ENCODE measurements around the gene PIGC. TPM values are rescaled to one million over a fixed set of nuclear protein-coding genes. Genes with fewer than 3 reads are reported as not detected.

Gene PIGC
- total RNA-seq, 1 donor from 2014 or later = 18.8 TPM

DNA sequence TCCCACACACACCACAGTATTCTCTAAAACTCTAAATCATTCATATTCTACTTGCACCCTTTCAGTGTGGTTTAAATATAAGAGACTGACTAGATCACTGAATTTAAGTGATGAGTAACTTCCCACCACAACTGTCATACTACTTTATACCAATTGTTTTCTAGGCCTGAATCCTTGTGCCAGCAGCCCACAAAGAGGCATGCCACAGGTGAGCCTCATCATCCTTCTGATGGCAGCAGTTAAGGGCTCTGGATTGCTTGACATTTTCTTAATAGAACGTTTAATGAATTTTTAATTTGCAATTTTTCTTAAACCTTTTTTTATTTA, 13.8 kb downstream of the PIGC start:
- DNase-seq (ENCODE audit: low read depth in 2 of 2) = no peak

DNA sequence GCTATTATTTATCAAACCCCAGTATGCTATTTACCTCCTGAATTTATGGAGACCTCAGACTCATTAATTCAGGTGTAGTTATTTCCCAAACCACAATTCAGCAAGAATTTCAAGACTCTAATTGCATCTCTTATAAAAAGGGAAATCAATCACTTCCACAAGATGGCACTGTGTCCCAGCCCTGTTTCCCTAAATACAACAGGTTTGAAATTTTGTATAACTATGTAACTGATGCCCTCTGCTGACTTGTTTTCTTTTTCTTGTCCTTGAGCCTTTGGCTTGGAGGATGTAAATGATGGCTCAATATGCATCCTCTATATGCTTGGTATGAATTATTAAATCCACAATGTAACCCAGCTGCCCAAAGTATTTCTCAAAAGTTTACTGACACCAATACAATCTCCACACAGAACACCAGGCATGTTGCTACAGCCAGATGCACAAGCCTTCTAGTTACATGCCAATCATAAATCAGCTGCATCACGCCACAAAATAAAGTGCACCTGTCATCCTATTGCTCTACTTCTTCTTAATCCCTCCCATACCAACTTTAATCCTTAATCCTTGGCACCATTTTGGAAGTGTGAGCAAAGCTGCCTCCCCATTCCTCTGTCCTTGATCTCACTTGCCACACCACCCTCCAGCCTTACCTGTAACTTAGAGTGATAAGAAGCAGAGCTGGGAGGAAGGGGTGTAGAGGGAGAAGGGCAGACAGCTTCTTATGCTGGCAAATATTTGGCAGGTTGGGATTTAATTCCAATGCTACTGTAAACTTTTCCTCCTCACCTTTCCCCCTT, 14.3 kb downstream of the PIGC start:
- DNase-seq (ENCODE audit: low read depth in 2 of 2) = peak; percentile 74 to 81

DNA sequence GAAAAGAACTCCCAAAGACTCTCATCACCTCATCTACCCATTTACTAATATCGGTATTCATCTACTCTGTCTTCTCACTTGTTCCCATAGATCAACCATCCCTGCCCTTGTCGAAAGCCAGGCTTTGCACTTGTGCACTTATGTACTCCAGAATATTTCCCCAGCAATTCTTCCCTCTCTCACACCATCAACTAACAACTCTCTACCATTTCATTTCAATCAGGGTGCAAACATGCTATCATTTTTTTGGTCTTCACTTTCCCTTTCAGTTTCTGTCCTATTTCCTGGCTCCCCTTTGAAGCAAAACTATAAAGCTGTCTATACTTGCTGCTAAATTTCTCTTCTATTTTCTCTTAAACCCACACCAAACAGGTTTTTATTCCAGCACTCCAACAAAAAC, 16.7 kb downstream of the PIGC start:
- DNase-seq (ENCODE audit: low read depth in 2 of 2) = no peak

DNA sequence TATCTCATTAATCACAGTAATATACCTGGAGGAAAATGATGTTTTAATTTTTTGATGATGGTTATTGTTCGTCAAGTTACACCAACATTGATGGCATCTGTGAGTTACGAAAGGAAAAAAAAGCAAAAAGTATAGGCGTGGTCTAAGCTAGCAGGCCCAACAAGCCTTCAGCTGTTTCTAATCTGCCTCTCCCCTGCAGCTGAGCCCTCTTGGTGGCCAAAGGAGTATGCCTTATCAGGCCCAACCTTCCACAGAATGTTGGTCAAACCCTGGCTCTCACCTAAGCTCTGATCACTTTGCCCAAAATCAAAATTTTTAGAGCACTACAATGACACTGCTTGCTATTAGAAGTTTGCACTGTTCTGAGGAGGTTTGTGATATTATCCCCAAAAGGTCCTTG, 18.5 kb downstream of the PIGC start:
- no peak for DNase-seq (ENCODE audit: low read depth in 2 of 2)

DNA sequence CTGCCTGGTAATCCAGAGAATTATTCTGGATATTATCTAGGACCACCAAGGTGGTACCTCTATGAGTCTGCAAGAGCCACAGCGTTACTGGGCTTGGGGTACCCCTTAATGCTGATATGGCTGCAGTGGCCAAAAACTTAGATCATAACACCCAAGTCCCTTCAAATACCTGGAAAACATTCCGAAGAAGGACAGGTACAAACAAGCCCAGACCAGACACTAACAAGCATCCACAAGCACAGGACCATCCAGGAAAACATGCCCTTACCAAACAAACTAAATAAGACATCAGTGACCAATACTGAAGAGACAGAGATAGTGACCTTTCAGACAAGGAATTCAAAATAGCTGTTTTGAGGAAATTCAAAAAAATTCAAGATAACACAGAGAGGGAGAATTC, 20.5 kb downstream of the PIGC start:
- DNase-seq (ENCODE audit: low read depth in 2 of 2) = no peak

DNA sequence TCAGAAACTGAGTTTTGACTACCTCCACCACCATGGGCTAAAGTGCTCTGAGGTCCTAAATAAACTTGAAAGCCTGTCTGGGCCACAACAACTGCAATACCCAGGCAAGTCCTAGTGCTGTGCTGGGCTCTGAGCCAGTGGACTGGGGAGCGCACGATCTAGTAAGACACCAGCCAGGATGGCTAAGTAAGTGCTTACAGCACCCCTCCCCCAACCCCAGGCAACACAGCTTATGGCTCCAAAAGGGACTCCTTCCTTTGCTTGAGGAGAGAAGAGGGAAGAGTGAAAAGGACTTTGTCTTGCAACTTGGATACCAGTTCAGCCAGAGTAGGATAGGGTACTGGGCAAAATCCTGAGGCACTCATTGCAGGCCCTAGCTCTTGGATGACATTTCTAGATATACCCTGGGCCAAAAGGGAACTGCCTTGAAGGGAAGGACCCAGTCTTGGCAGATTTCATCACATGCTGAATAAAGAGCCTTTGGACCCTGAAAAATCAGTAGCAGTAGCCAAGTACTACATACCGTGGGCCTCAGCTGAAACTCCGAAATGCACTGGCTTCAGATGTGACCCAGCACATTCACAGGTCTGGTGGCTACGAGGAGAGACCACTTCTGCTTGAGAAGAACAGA, 21.8 kb downstream of the PIGC start:
- DNase-seq (ENCODE audit: low read depth in 2 of 2) = no peak

DNA sequence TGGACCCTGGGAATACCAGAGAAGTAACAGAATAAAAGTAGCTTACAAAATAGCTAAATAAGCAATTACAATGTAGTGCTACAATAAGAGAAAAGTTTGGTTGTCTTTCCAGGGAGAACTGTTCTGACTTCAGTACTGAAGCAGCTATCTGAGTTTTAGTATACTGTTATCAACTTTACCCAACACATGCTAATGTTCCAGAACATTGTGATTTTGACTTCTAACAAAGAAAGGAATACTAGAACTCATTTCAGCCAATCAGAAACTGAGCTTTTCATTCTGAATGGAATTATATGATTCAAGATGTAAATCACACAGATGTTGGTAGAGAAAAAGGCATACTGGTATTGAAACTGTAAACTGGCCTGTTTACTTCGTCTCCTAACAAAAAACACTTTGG, 23.5 kb downstream of the PIGC start, which contains the start of gene C1orf105:
C1orf105 (plus strand) TSS at position 301 of the 400 bp plus-strand sequence. CDS start 201 bp downstream, outside the sequence.
- no peak for DNase-seq (ENCODE audit: low read depth in 2 of 2)

DNA sequence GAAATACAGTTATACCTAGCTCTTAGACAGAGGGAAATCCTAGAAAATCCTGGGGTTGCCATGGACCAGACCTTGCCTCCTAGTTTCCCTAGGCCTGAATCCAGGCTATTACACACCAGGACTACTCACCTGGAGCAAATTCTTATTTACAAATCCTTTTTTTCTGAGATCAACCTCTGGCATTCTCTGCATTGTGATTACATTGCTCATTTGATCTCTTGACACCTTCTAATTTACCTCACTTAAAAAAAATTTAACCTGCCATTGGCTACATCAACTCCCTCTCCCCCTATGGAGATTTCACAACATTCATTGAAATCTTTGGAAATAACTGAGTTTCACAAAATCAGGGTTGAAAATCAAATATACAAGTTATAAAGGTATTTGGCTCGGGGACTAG, 26.3 kb downstream of the PIGC start:
- no peak for DNase-seq (ENCODE audit: low read depth in 2 of 2)

DNA sequence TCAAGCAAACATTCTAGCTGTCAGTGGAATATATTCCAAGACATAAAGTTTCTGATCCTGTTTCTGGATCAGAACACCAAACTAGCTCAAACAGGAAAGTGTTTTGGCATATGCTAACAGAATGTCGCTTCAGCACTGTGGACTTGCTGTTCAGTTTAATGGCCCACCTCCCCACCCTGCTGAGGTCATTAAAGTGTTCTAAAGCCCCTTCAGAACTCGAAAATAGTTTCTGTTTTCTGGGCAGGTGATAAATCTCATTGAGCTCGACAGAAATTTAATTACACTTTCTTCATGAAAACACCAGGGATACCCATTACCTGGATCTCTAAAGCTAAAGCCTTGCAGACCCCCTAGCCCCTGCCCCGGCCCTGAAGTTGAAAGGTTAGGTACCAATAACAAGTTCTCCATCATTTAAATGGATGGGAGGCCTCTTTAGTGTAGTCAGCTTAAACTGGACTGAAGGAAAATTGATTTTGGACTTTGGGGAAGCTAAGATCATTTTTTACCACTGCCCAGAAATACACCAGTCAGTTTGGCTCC, 27.3 kb downstream of the PIGC start:
- DNase-seq (ENCODE audit: low read depth in 2 of 2) = no peak

DNA sequence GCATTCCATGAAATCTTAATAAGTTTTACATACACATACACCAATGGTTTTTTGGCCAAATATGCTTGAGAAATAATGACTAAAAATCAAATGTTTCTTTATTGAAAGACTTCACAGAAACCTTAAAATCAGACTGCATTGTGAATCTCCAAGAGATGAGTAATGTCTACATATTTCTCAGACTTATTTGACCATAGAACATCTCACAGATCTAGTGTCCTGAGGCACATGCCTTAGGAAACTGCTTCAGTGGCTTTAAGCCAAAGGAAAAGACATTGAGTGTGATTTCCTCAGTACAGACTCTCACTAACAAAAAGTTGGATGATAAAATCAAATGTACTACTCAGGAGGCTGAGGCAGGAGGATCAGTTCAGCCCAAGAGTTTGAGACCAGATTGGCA, 29.5 kb downstream of the PIGC start:
- DNase-seq (ENCODE audit: low read depth in 2 of 2) = peak in 1 of 2 donors; percentile 9

DNA sequence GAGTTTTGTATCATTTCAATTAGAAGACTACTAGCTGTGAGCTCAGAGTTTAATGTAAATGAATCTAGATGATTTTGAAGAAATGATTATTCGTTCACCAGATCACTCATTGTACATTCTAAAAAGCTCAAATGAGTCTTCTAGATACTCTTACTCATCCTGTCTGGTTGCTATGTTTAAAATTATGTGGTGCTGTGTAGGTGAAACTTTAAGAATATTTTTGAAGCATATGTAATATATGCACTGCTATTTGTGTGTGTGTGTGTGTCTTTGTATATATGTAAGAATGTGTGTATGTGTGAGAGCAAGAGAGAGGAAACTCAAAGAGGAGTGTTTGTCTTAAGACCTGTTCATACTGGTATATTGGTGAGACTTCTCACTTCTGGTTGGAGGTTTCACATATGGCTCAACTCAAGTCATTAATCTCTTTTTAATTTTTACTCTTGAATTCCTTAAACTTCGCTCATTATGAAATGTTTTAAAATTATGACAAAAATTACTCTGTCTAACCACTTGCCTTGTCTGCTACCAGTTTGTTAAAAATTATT, 32.0 kb downstream of the PIGC start:
- no peak for DNase-seq (ENCODE audit: low read depth in 2 of 2)

DNA sequence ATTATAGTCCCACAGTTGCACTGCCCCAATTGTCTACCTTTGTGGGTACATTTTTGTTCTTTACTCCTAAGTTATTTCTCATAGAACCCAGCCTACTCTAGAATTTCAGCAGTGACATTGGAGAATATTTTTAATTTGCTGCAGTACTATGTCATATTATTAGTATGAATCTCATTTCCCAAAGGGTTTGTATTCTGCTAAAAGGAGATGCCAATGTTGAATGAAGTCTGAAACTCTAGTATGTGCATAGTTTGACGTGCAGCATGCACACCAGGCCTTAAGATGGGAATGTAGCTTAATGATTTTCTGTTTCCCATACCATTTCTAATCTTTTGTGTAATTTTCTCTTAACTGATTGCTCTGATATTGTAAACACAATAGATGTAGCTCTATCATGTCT, 33.8 kb downstream of the PIGC start:
- no peak for DNase-seq (ENCODE audit: low read depth in 2 of 2)

DNA sequence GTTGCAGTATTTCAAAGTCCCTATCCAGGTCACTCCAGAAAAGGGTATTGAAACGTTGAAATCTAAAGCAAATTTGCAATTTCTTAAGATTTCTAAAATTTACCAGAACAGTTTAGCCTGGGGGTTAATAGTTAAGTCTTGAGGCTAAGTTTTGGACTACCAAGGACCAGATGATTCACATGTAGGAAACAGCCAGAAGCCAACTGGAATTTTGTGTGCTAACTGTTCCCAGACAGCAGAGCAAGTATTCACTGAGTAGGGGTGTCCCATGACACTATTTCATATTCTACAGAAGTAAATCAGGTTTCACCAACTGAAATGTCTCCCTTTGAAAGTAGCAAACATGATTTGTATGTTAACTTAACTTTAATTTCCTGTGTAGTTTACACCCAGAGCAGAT, 34.9 kb downstream of the PIGC start:
- DNase-seq (ENCODE audit: low read depth in 2 of 2) = no peak

DNA sequence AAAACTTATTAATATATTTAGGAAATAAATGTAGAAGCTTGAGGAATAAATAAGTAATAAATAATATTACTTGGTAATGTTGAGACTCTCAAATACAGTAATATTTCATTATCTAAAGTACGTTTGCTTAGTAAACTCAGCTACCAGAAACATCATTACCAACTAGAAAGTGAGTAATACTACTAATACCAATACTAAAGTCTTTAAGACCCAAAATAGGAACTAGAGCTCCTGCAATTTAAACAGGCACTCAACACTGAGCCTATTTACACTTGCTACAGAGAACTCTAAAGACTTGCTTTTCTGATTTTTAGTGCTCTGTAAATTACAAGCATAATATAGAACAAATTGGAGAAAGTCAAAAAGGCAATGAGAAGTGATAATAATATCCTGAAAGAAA, 36.9 kb downstream of the PIGC start:
- DNase-seq (ENCODE audit: low read depth in 2 of 2) = no peak

DNA sequence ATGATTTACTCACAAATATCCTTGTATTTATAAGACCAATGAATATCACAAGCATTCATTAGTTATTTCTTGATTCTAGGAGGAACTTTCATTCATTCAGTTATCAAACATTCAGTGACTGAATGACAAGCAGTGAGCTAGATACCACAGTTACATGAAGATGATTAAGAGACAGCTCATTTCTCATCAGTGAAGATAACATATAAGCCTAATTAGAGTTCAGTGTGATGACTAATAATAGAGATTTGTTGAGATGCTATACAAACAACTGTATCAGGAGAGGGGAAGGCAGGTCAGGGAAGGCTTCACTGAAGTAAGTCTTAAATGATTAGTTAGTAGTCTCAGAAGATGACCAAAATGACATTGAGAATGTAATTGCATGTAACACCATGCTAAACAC, 38.0 kb downstream of the PIGC start:
- DNase-seq (ENCODE audit: low read depth in 2 of 2) = no peak

DNA sequence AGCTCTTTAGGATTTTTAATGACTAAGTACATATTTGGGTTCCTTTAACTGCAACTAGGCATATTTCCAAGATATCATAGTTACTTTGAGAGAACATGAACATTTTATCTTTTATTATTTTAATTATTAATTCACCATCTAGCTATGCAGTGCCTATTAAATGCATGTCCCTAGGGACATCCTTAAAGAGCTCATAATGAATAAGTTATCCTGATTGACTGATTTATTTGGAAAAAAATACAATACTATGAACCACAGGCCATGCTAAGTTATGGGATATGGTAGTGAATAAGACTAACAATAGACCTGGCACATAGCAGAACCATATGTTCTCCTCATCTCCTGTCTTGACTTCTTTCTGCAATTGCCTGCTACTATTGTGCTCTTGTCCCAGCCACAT, 39.7 kb downstream of the PIGC start:
- DNase-seq (ENCODE audit: low read depth in 2 of 2) = no peak

DNA sequence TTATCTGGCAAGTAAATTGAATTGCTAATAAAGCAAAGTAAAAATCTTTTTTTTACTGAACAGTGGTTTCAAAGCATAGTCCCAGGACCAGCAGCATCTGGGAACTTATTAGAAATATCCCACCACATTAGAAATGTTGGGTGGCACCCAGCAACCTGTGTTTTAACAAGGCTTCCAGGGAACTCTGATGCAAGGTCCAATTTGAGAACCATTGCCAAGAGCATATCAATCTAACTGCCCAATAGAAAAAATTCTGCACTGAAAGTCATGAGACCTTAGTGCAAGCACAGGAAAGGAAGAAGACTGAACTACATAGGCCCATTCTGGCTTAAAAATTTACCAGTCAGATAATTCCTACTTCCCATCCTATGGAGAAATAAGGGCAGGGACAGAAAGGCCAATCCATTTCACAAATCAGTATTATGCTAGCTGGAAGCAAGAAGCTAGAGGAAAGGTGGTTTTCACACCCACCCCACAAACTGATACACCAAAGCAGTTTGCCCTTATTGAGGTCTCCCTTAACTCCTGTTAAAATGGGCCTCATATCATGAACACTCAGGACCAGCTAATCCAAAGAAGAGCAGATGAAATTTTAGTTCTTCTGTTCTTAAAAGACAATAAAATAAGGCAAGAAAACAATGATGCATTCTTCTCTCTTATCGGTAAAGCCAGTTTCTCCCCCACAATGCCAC, 40.8 kb downstream of the PIGC start:
- DNase-seq (ENCODE audit: low read depth in 2 of 2) = no peak

DNA sequence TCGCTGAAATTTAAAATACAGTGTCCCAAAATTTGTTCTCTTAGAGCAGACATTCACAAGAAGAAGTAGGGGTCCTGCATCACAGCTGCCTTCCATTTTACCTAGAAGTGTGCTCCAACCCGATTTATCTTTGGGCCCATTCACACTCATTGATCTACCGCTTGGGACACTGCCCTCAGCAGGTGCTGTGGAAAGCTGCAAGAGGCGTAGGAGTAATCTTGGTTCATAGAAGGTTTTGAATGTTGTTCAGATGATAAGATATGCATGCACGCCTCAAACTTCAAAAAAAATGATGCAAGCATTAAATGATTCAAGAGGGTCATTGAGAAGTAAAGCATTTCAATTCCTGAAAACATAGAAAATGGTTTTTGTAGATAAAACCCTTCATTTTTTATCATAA, 42.0 kb downstream of the PIGC start:
- DNase-seq (ENCODE audit: low read depth in 2 of 2) = no peak

DNA sequence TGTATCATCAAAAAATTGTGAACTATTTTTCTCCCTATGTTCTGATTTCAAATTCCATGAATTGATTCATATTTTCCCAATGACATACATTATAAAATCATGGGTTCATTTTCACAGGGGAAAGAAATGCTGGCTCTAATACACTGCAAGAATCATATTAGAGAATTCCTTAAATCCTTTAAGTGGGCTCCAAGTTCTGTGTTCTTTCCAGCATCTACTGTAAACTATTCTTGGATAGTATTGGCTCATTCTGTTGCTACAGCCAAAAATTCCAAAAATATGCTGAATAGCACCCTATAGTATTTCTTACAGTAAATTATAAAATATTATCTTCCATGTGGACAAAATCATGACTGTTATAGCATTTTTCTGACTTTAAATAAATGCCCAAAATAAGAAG, 42.4 kb downstream of the PIGC start:
- DNase-seq (ENCODE audit: low read depth in 2 of 2) = no peak

DNA sequence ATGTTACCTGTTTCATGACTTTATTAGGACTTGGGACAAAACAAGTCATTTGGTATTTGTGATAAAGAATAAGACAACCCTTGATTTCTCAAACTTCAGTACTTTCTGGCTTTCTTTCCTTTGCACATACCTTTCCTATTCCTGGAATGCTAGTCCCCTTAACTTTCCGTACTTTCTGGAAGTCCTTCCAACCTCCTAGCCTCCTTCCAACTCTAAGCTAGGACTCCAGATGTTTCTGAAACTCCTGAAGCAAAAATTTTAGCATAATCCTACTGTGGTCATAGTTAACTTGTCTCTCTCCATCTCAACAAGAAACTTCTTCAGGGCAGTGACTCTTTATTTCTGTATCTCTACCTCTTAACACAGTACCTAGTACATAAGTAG, 43.2 kb downstream of the PIGC start:
- no peak for DNase-seq (ENCODE audit: low read depth in 2 of 2)

DNA sequence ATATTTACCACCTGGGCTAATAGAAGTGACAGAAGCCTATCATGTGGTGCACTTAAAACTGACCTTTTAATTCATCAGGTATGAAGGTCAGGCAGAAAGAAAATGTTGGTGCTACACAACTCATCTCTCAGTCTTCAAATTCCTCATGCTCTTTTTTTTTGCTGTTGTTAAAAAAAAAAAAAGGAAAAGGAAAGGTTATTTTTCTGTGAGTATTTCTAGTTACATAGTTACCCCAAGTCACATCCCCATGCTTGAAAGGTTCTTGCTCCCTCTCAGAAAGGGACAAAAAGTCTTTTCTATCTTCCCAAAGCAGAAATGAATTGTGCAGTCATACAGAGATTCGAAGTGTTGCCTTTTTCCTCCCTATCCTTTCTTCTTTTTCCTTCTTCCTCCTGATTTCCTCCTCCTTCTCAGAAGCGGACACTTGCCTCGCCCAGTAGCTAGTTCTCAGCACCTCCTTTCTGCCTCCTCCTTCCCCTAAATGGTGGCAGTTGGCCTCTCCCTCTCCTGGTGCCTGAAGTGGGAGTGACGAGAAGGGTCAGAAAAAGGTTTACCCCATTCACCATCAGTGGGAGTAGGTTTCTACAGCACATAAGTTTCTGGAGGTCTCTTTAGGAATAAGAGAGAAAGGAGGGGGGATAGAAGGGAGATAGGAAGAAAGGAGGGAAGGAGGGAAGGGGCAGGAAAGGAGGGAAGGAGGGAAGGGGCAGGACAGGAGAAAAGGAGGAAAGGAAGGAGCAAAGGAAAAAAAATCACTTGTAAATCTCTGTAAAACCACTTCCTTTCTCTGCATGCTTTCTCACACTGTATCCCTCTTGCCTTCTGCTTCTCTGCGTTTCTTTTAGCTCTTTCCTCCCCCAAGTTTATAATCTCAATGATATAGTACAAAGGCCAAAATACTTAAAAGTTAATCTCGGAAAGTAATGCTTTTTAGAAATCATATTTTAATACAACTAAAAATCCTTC, 43.8 kb downstream of the PIGC start:
- DNase-seq (ENCODE audit: low read depth in 2 of 2) = no peak
